Measurements from ENCODE around the gene FMO1.

The FMO1 gene

GRCh38 chr1:171258943-171259342, 10.6 kb downstream of the FMO1 start:
- H3K4me2 ChIP-seq (ENCODE audit: low read length) = no peak overlapping the region
- no peak overlapping the region for H3K4me3 ChIP-seq (ENCODE audit: low read depth, low read length)
- no peak overlapping the region for H2AFZ ChIP-seq
- H3K9ac ChIP-seq = no peak overlapping the region
- H3K27ac ChIP-seq = no peak overlapping the region
- no peaks in the 10 kb centered on the region for H3K79me2 ChIP-seq
- no peaks in the 10 kb centered on the region for H3K27me3 ChIP-seq (ENCODE audit: control insufficient read depth, insufficient read depth, low read length)
- H3K4me1 ChIP-seq = peaks cover 7% of the 10 kb centered on the region
- TF ChIP-seq CTCF (IDR thresholded peaks at IDR 0.05) = no peak
- H3K36me3 ChIP-seq (ENCODE audit: control insufficient read depth, insufficient read depth, low read length) = no peaks in the 10 kb centered on the region
- no peaks in the 10 kb centered on the region for H3K9me3 ChIP-seq (ENCODE audit: control insufficient read depth, low read length)

- Histone ChIP-seq H3K79me2 (no peaks in the 10 kb centered on the region), H2AFZ (no peak overlapping the region), H3K4me1 (peaks cover 7% of the 10 kb centered on the region), H3K4me2 (ENCODE audit: low read length) (no peak overlapping the region), H3K9ac (no peak overlapping the region), H3K4me3 (ENCODE audit: low read depth, low read length) (no peak overlapping the region), H3K9me3 (ENCODE audit: control insufficient read depth, low read length) (no peaks in the 10 kb centered on the region), H3K27me3 (ENCODE audit: control insufficient read depth, insufficient read depth, low read length) (no peaks in the 10 kb centered on the region), H3K36me3 (ENCODE audit: control insufficient read depth, insufficient read depth, low read length) (no peaks in the 10 kb centered on the region), H3K27ac (no peak overlapping the region)
- no peak for TF ChIP-seq CTCF (IDR thresholded peaks at IDR 0.05)
Measured at GRCh38 chr1:171261336-171261735, 13.0 kb downstream of the FMO1 start.

GRCh38 chr1:171263901-171264300, 15.6 kb downstream of the FMO1 start:
- Histone ChIP-seq H3K27me3 (ENCODE audit: control insufficient read depth, insufficient read depth, low read length) (no peaks in the 10 kb centered on the region), H3K4me2 (ENCODE audit: low read length) (no peak overlapping the region), H3K9ac (no peak overlapping the region), H3K27ac (no peak overlapping the region), H3K36me3 (ENCODE audit: control insufficient read depth, insufficient read depth, low read length) (no peaks in the 10 kb centered on the region), H3K9me3 (ENCODE audit: control insufficient read depth, low read length) (no peaks in the 10 kb centered on the region), H3K4me3 (ENCODE audit: low read depth, low read length) (no peak overlapping the region), H3K4me1 (no peaks in the 10 kb centered on the region), H2AFZ (no peak overlapping the region), H3K79me2 (no peaks in the 10 kb centered on the region)
- TF ChIP-seq CTCF (IDR thresholded peaks at IDR 0.05) = no peak

- Histone ChIP-seq H3K27ac (no peak overlapping the region), H3K4me3 (ENCODE audit: low read depth, low read length) (no peak overlapping the region), H3K9ac (no peak overlapping the region), H3K79me2 (no peaks in the 10 kb centered on the region), H3K4me1 (no peaks in the 10 kb centered on the region), H2AFZ (no peak overlapping the region), H3K9me3 (ENCODE audit: control insufficient read depth, low read length) (no peaks in the 10 kb centered on the region), H3K27me3 (ENCODE audit: control insufficient read depth, insufficient read depth, low read length) (no peaks in the 10 kb centered on the region), H3K36me3 (ENCODE audit: control insufficient read depth, insufficient read depth, low read length) (no peaks in the 10 kb centered on the region), H3K4me2 (ENCODE audit: low read length) (no peak overlapping the region)
- TF ChIP-seq CTCF (IDR thresholded peaks at IDR 0.05) = no peak
Measured at GRCh38 chr1:171265686-171266085, 17.4 kb downstream of the FMO1 start.

- no peak overlapping the region for H3K9ac ChIP-seq
- H3K9me3 ChIP-seq (ENCODE audit: control insufficient read depth, low read length) = no peaks in the 10 kb centered on the region
- no peak overlapping the region for H3K4me2 ChIP-seq (ENCODE audit: low read length)
- no peak overlapping the region for H2AFZ ChIP-seq
- no peak for TF ChIP-seq CTCF (IDR thresholded peaks at IDR 0.05)
- no peak overlapping the region for H3K4me3 ChIP-seq (ENCODE audit: low read depth, low read length)
- H3K79me2 ChIP-seq = no peaks in the 10 kb centered on the region
- no peak overlapping the region for H3K27ac ChIP-seq
- H3K27me3 ChIP-seq (ENCODE audit: control insufficient read depth, insufficient read depth, low read length) = no peaks in the 10 kb centered on the region
- no peaks in the 10 kb centered on the region for H3K36me3 ChIP-seq (ENCODE audit: control insufficient read depth, insufficient read depth, low read length)
- no peaks in the 10 kb centered on the region for H3K4me1 ChIP-seq
Measured at GRCh38 chr1:171266930-171267329, 18.6 kb downstream of the FMO1 start.
